ENCODE data around the gene RAB10.

The RAB10 gene

DNA sequence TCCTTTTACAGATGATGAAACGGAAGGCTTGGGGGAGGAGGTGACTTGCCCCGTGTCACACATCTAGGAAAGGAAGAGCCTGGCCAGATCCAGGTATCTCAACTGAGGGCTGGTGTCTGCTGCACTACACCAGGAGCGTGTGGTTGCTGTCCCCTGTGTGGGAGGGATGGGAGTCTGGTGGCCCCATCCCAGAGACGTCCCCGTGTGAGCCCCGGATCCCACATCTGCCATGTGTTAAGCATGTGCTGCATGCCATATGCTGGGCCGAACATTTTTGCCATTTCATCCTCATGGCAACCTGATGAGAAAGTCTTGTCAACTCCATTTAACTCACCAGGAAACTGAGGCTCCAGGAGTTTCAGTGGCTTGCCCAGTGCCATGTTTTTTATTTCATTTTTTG lies 143.2 kb downstream of the RAB10 start:
- TF ChIP-seq SIN3A (IDR thresholded peaks at IDR 0.05; ENCODE audit: borderline replicate concordance, insufficient read depth, low read length): no peak
- no peak for TF ChIP-seq TAF1 (IDR thresholded peaks at IDR 0.05; ENCODE audit: borderline replicate concordance, insufficient read depth, low read length)
- no peak for TF ChIP-seq REST (IDR thresholded peaks at IDR 0.05; ENCODE audit: insufficient read depth in 1 of 2, low read depth in 2 of 2, low read length in 2 of 2)

- TF ChIP-seq REST (IDR thresholded peaks at IDR 0.05; ENCODE audit: insufficient read depth in 1 of 2, low read depth in 2 of 2, low read length in 2 of 2) (no peak), SIN3A (IDR thresholded peaks at IDR 0.05; ENCODE audit: borderline replicate concordance, insufficient read depth, low read length) (no peak), POLR2AphosphoS5 (IDR thresholded peaks at IDR 0.05; ENCODE audit: low read depth, low read length) (no peak), TAF1 (IDR thresholded peaks at IDR 0.05; ENCODE audit: borderline replicate concordance, insufficient read depth, low read length) (no peak), FOXP2 (optimal IDR thresholded peaks at IDR 0.05; ENCODE audit: borderline replicate concordance, extremely low read depth, extremely low read length, insufficient read depth) (no peak)
Observed at GRCh38 chr2:26178246-26178645, 144.4 kb downstream of the RAB10 start.

DNA sequence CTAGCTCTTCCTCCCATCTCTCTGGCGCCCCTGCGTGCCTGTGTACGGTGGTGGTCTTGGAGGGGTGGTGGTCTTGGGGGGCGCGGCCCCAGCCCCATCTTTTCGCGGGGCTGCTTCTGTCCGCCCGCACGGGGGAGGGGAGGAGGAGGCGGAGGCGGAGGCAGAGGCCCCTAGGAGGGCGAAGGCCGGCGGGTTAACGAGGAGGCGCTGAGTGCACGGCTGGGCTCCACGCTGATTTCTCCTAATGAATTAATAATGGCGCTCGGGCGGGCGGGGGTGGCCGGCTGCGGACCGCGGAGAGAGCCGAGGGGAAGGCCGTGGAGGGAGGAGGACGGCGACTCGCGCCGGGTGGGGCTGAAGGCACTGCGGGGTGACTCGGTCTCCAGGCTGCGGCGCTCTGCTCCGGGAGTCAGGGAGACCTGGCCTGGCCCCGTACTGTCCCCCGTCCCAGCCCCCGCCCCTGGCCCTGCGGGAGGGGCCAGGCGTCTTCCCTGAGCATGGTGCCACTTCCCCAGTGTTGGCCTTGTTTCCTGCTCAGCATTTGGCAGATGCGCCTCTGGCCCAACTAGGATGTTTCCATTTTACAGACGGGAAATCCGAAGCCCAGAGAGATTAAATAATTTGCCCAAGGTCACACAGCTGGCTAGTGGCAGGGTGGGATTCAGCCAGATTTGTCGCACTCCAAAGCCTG lies 145.0 kb downstream of the RAB10 start:
- TF ChIP-seq FOXP2 (optimal IDR thresholded peaks at IDR 0.05; ENCODE audit: borderline replicate concordance, extremely low read depth, extremely low read length, insufficient read depth) (no peak), TAF1 (IDR thresholded peaks at IDR 0.05; ENCODE audit: borderline replicate concordance, insufficient read depth, low read length) (no peak)

GRCh38 chr2:26179446-26179913 lies 145.6 kb downstream of the RAB10 start:
- TF ChIP-seq SIN3A (IDR thresholded peaks at IDR 0.05; ENCODE audit: borderline replicate concordance, insufficient read depth, low read length) (no peak), FOXP2 (optimal IDR thresholded peaks at IDR 0.05; ENCODE audit: borderline replicate concordance, extremely low read depth, extremely low read length, insufficient read depth) (no peak), TAF1 (IDR thresholded peaks at IDR 0.05; ENCODE audit: borderline replicate concordance, insufficient read depth, low read length) (no peak), POLR2AphosphoS5 (IDR thresholded peaks at IDR 0.05; ENCODE audit: low read depth, low read length) (no peak), REST (IDR thresholded peaks at IDR 0.05; ENCODE audit: insufficient read depth in 1 of 2, low read depth in 2 of 2, low read length in 2 of 2) (no peak)

- TF ChIP-seq SIN3A (IDR thresholded peaks at IDR 0.05; ENCODE audit: borderline replicate concordance, insufficient read depth, low read length): no peak
- no peak for TF ChIP-seq REST (IDR thresholded peaks at IDR 0.05; ENCODE audit: insufficient read depth in 1 of 2, low read depth in 2 of 2, low read length in 2 of 2)
- TF ChIP-seq POLR2AphosphoS5 (IDR thresholded peaks at IDR 0.05; ENCODE audit: low read depth, low read length): no peak
- TF ChIP-seq FOXP2 (optimal IDR thresholded peaks at IDR 0.05; ENCODE audit: borderline replicate concordance, extremely low read depth, extremely low read length, insufficient read depth): no peak
- TF ChIP-seq TAF1 (IDR thresholded peaks at IDR 0.05; ENCODE audit: borderline replicate concordance, insufficient read depth, low read length): no peak
Observed at GRCh38 chr2:26182441-26182840, 148.6 kb downstream of the RAB10 start.

Data from PFSK-1 (cell line).